Measurements from ENCODE around the gene PGAM5.

PGAM5 gene

GRCh38 chr12:132765361-132765760, 54.7 kb downstream of the PGAM5 start:
- H3K4me3 ChIP-seq (ENCODE audit: low read depth in 1 of 2, low read length in 2 of 2), result no peak overlapping the region

GRCh38 chr12:132766380-132767085, 55.9 kb downstream of the PGAM5 start:
- Histone ChIP-seq H3K9me3 (ENCODE audit: insufficient read depth, low read length, severe bottlenecking) (no peaks in the 10 kb centered on the region), H3K79me2 (ENCODE audit: insufficient read depth, low read length) (peaks cover 12% of the 10 kb centered on the region), H3K36me3 (ENCODE audit: insufficient read depth, low read length) (peaks cover 18% of the 10 kb centered on the region), H3K9ac (ENCODE audit: low read depth, low read length) (no peak overlapping the region), H3K27ac (ENCODE audit: low read length) (no peak overlapping the region), H3K27me3 (ENCODE audit: insufficient read depth, low read length, poor library complexity) (no peaks in the 10 kb centered on the region), H3K4me2 (ENCODE audit: insufficient read depth, low read length) (no peak overlapping the region), H4K20me1 (ENCODE audit: insufficient read depth, low read length) (no peaks in the 10 kb centered on the region), H3K4me3 (ENCODE audit: low read depth in 1 of 2, low read length in 2 of 2) (no peak overlapping the region), H3K4me1 (ENCODE audit: insufficient read depth, low read length) (peaks cover 23% of the 10 kb centered on the region), H2AFZ (ENCODE audit: low read depth, low read length) (no peak overlapping the region)
- ATAC-seq (ENCODE audit: insufficient read depth, low read depth), result no peak
- no peak for TF ChIP-seq EZH2 (IDR thresholded peaks at IDR 0.05; ENCODE audit: borderline replicate concordance, low read depth, low read length, severe bottlenecking)
- TF ChIP-seq, protein P1, sequence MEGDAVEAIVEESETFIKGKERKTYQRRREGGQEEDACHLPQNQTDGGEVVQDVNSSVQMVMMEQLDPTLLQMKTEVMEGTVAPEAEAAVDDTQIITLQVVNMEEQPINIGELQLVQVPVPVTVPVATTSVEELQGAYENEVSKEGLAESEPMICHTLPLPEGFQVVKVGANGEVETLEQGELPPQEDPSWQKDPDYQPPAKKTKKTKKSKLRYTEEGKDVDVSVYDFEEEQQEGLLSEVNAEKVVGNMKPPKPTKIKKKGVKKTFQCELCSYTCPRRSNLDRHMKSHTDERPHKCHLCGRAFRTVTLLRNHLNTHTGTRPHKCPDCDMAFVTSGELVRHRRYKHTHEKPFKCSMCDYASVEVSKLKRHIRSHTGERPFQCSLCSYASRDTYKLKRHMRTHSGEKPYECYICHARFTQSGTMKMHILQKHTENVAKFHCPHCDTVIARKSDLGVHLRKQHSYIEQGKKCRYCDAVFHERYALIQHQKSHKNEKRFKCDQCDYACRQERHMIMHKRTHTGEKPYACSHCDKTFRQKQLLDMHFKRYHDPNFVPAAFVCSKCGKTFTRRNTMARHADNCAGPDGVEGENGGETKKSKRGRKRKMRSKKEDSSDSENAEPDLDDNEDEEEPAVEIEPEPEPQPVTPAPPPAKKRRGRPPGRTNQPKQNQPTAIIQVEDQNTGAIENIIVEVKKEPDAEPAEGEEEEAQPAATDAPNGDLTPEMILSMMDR (IDR thresholded peaks at IDR 0.05; ENCODE audit: borderline replicate concordance, extremely low read depth, low read length, poor library complexity, severe bottlenecking), result no peak
- no peak for DNase-seq

More at GRCh38 chr12:132765361-132765760, 54.7 kb downstream of the PGAM5 start:
- TF ChIP-seq EZH2 (IDR thresholded peaks at IDR 0.05; ENCODE audit: borderline replicate concordance, low read depth, low read length, severe bottlenecking), result no peak
- TF ChIP-seq, protein P1 (IDR thresholded peaks at IDR 0.05; ENCODE audit: borderline replicate concordance, extremely low read depth, low read length, poor library complexity, severe bottlenecking), result no peak
- Histone ChIP-seq H3K27me3 (ENCODE audit: insufficient read depth, low read length, poor library complexity) (no peaks in the 10 kb centered on the region), H3K36me3 (ENCODE audit: insufficient read depth, low read length) (peaks cover 16% of the 10 kb centered on the region), H4K20me1 (ENCODE audit: insufficient read depth, low read length) (peaks cover 8% of the 10 kb centered on the region), H3K4me2 (ENCODE audit: insufficient read depth, low read length) (no peak overlapping the region), H3K4me1 (ENCODE audit: insufficient read depth, low read length) (peaks cover 28% of the 10 kb centered on the region), H3K9me3 (ENCODE audit: insufficient read depth, low read length, severe bottlenecking) (no peaks in the 10 kb centered on the region), H2AFZ (ENCODE audit: low read depth, low read length) (no peak overlapping the region), H3K27ac (ENCODE audit: low read length) (no peak overlapping the region), H3K79me2 (ENCODE audit: insufficient read depth, low read length) (peaks cover 24% of the 10 kb centered on the region), H3K9ac (ENCODE audit: low read depth, low read length) (no peak overlapping the region)
- ATAC-seq (ENCODE audit: insufficient read depth, low read depth), result no peak
- no peak for DNase-seq

DNA sequence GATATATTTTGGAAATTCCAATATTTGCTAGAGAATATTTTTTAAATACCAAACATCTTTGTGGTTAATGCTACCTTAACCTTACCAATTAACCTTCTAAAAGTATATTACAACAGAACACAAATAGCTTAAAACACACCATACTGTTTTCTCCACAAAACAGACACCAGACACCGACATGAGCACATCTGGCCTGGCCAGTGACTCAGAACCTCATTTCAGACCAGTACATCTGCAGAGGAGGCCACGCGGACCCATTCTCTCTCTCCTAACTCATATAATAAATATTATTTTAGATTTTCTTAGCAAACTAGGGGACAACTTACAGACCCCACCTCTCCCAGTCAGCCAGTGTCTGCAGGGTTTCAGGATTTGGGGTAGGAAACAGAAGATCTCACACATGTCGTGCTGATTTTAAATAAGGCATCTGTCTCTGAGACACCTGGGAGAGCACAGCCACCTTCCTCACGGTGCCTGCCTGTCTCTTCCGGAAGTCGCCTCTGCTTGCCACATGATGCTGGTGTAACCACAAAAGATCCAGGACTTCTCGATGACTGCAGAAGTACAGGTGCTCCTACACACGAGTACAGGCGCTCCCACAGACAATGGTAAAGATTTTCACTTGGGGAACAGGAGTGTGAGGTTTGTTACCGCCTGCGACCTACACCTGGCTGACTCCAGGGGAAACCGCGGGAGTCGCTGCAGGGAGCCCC, 60.6 kb downstream of the PGAM5 start:
- TF ChIP-seq EZH2 (IDR thresholded peaks at IDR 0.05; ENCODE audit: borderline replicate concordance, low read depth, low read length, severe bottlenecking), result no peak
- TF ChIP-seq, protein P1 (IDR thresholded peaks at IDR 0.05; ENCODE audit: borderline replicate concordance, extremely low read depth, low read length, poor library complexity, severe bottlenecking), result no peak
- H3K9me3 ChIP-seq (ENCODE audit: insufficient read depth, low read length, severe bottlenecking), result no peaks in the 10 kb centered on the region
- H4K20me1 ChIP-seq (ENCODE audit: insufficient read depth, low read length), result no peaks in the 10 kb centered on the region
- H3K4me1 ChIP-seq (ENCODE audit: insufficient read depth, low read length), result peaks cover 13% of the 10 kb centered on the region
- peaks cover 61% of the 10 kb centered on the region for H3K36me3 ChIP-seq (ENCODE audit: insufficient read depth, low read length)
- no peaks in the 10 kb centered on the region for H3K79me2 ChIP-seq (ENCODE audit: insufficient read depth, low read length)
- H2AFZ ChIP-seq (ENCODE audit: low read depth, low read length), result no peak overlapping the region
- H3K9ac ChIP-seq (ENCODE audit: low read depth, low read length), result no peak overlapping the region
- no peak overlapping the region for H3K27ac ChIP-seq (ENCODE audit: low read length)
- H3K4me2 ChIP-seq (ENCODE audit: insufficient read depth, low read length), result no peak overlapping the region
- DNase-seq (no peak), ATAC-seq (ENCODE audit: insufficient read depth, low read depth) (no peak)
- H3K27me3 ChIP-seq (ENCODE audit: insufficient read depth, low read length, poor library complexity), result no peaks in the 10 kb centered on the region
- H3K4me3 ChIP-seq (ENCODE audit: low read depth in 1 of 2, low read length in 2 of 2), result no peak overlapping the region
